Measurements from ENCODE around the gene KDM4D.
A peak's percentile ranks its signal among the peaks of the same experiment; 100 is the strongest.

KDM4D gene

DNA sequence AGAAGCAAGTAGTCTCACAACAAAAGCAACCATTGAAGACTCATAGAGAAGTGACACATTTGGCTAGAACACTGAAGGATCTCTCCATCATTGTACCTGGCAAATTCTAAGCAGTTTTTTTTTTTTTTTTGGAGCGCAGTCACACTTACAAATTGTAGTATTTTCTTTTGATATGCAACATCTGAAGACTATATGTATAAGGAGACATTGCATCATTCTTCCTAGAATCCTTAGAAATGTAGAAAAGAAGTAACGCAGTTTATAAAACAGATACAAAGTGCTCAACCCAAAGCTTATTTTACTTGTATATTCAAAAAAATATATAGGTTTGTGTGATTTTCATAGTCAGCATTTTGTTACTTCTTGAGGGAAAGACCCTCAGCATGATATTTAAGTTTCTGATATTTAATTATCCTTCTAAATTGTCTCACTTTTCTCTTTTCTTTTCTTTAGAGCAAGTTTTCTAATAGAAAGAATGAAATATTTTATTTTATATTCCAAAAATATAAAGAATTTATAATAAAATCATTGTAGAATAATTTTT lies 20.0 kb downstream of the KDM4D start:
- no peak overlapping the region for H3K4me3 ChIP-seq (ENCODE audit: control insufficient read depth, low read depth, low read length)
- DNase-seq (ENCODE audit: low read depth): no peak
- TF ChIP-seq CTCF (IDR thresholded peaks at IDR 0.05; ENCODE audit: control insufficient read depth, insufficient read depth, low read depth, low read length, missing control alignments): no peak

GRCh38 chr11:94997437-94997836 lies 23.9 kb downstream of the KDM4D start:
- DNase-seq (ENCODE audit: low read depth): no peak
- peak; percentile 8 for TF ChIP-seq CTCF (IDR thresholded peaks at IDR 0.05; ENCODE audit: control insufficient read depth, insufficient read depth, low read depth, low read length, missing control alignments)

GRCh38 chr11:94998285-94998684 lies 24.8 kb downstream of the KDM4D start:
- no peak for DNase-seq (ENCODE audit: low read depth)
- no peak for TF ChIP-seq CTCF (IDR thresholded peaks at IDR 0.05; ENCODE audit: control insufficient read depth, insufficient read depth, low read depth, low read length, missing control alignments)

More at GRCh38 chr11:94997437-94997836, 23.9 kb downstream of the KDM4D start:
- H3K4me3 ChIP-seq (ENCODE audit: control insufficient read depth, low read depth, low read length): no peak overlapping the region

GRCh38 chr11:95003716-95004115 lies 30.2 kb downstream of the KDM4D start:
- TF ChIP-seq CTCF (IDR thresholded peaks at IDR 0.05; ENCODE audit: control insufficient read depth, insufficient read depth, low read depth, low read length, missing control alignments): no peak
- no peak overlapping the region for H3K4me3 ChIP-seq (ENCODE audit: control insufficient read depth, low read depth, low read length)
- no peak for DNase-seq (ENCODE audit: low read depth)

More at GRCh38 chr11:94998285-94998684, 24.8 kb downstream of the KDM4D start:
- H3K4me3 ChIP-seq (ENCODE audit: control insufficient read depth, low read depth, low read length): no peak overlapping the region

GRCh38 chr11:95005642-95006041 lies 32.1 kb downstream of the KDM4D start:
- no peak overlapping the region for H3K4me3 ChIP-seq (ENCODE audit: control insufficient read depth, low read depth, low read length)
- TF ChIP-seq CTCF (IDR thresholded peaks at IDR 0.05; ENCODE audit: control insufficient read depth, insufficient read depth, low read depth, low read length, missing control alignments): no peak
- no peak for DNase-seq (ENCODE audit: low read depth)

DNA sequence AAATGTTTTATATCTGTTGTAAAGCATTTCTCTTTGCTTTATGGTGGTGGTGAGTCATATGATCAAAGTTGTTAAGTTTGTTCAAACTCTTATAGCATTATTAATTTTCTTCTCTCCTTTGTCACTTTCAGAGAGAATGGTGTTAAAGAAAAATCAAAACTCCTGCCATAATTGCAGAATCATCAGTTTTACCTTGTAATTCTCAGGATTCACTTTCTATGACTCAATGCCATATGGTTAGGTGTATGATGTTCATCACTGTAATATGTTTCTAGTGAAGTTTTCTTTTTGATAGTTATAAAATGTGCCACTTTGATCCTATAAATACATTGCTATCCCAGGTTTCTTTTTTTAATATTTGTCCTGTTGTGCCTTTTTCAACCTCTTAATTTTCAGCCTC lies 37.9 kb downstream of the KDM4D start:
- TF ChIP-seq CTCF (IDR thresholded peaks at IDR 0.05; ENCODE audit: control insufficient read depth, insufficient read depth, low read depth, low read length, missing control alignments): no peak
- no peak for DNase-seq (ENCODE audit: low read depth)
- H3K4me3 ChIP-seq (ENCODE audit: control insufficient read depth, low read depth, low read length): no peak overlapping the region

All from AG09309 (cell line).